Spleen (tissue), 7 donors: ENCODE data around the gene AGBL1.

ENCODE experiments used
- POLR2A ChIP-seq, 3 donors: fragments of 450-650 bp; IDR thresholded peaks; one replicate each; pipeline ENCODE4 v1.5.1; 2017; ENCODE audit warnings: antibody characterized with exemption in 3 of 3, mild to moderate bottlenecking in 1 of 3
- TF ChIP-seq, protein P1 (sequence below), 11 experiments: fragments of 200-600 bp in 7 of 11; fragments of 450-650 bp in 4 of 11; sonication (generic) in 4 of 11; IDR thresholded peaks in 8 of 11; conservative IDR thresholded peaks in 3 of 11; 1 replicate in 7 of 11; 2 replicates in 4 of 11; pipeline versions ENCODE4 v1.4.0 to v1.8.0; 2016 to 2021; ENCODE audit warnings: antibody characterized with exemption in 11 of 11, inconsistent platforms in 4 of 11, mild to moderate bottlenecking in 1 of 11
- donor health status: DM: no; HTN: no; CAD: no; lungs with moderate emphysema.
- donor health status: DM: no; HTN: no; CAD: no.
- donor health status: DM: no; HTN: no; CAD: no.

DNA sequence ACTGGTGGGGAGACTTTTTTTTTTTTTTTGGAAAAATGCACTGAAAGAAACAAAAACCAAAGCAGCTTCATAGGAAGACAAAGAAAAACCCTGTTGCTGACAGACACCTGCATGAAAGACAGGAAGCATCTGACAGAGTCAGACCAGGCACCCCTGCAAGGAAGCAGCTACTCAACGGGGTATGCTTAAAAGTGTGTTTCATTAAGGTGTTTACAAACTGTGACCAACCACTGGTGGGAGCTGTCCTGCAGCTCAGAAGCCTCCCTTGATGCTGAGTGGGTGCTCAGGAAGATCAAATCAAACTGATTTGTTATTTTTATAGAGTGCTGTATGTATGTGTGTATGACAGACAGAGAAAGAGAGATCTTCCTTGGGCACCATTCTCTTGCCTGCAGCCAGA, 34.7 kb upstream of the AGBL1 start:
- TF ChIP-seq, protein P1, sequence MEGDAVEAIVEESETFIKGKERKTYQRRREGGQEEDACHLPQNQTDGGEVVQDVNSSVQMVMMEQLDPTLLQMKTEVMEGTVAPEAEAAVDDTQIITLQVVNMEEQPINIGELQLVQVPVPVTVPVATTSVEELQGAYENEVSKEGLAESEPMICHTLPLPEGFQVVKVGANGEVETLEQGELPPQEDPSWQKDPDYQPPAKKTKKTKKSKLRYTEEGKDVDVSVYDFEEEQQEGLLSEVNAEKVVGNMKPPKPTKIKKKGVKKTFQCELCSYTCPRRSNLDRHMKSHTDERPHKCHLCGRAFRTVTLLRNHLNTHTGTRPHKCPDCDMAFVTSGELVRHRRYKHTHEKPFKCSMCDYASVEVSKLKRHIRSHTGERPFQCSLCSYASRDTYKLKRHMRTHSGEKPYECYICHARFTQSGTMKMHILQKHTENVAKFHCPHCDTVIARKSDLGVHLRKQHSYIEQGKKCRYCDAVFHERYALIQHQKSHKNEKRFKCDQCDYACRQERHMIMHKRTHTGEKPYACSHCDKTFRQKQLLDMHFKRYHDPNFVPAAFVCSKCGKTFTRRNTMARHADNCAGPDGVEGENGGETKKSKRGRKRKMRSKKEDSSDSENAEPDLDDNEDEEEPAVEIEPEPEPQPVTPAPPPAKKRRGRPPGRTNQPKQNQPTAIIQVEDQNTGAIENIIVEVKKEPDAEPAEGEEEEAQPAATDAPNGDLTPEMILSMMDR (IDR thresholded peaks at IDR 0.05 in 8 of 11, conservative IDR thresholded peaks at IDR 0.05 in 3 of 11): no peak
- TF ChIP-seq POLR2A (IDR thresholded peaks at IDR 0.05): no peak
